Eye (tissue), 1 donor: Measurements from ENCODE around the gene CA10.

Experiments used
- DNase-seq: peaks from one replicate; pipeline ENCODE4 v3.0.0-alpha.2; 2015

Gene CA10

GRCh38 chr17:51710634-51710979 lies 447.9 kb downstream of the CA10 start:
- no peak for DNase-seq

GRCh38 chr17:51709694-51710633 lies 448.6 kb downstream of the CA10 start:
- DNase-seq: no peak

- no peak for DNase-seq
Measured at GRCh38 chr17:51707216-51707615, 451.3 kb downstream of the CA10 start.

DNA sequence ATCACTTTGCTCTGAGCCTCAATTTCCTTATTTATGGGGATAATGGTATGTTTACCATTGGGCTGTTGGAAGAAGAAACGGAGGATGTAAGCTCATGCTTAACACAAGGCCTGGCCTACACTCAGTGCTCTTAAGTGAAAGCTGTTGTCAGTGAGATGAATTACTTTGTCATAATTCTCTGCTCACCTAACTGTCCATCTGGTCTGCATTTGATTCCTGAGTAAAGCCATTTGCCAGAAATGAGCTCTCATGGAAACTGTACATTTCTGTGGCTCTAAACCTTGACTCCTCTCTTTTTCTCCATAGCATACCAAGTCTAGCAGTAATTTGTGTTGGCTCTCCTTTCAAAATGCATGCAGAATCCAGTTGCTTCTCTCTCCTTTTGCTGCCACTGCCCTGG lies 452.4 kb downstream of the CA10 start:
- peak; percentile 42 for DNase-seq

GRCh38 chr17:51703361-51704341 lies 454.9 kb downstream of the CA10 start:
- DNase-seq: peak; percentile 52

- no peak for DNase-seq
Measured at GRCh38 chr17:51702963-51703360, 455.6 kb downstream of the CA10 start.

GRCh38 chr17:51701501-51701900 lies 457.0 kb downstream of the CA10 start:
- no peak for DNase-seq

- DNase-seq: no peak
Measured at GRCh38 chr17:51700011-51700760, 458.3 kb downstream of the CA10 start.

- DNase-seq: no peak
Measured at GRCh38 chr17:51699303-51699702, 459.2 kb downstream of the CA10 start.

DNA sequence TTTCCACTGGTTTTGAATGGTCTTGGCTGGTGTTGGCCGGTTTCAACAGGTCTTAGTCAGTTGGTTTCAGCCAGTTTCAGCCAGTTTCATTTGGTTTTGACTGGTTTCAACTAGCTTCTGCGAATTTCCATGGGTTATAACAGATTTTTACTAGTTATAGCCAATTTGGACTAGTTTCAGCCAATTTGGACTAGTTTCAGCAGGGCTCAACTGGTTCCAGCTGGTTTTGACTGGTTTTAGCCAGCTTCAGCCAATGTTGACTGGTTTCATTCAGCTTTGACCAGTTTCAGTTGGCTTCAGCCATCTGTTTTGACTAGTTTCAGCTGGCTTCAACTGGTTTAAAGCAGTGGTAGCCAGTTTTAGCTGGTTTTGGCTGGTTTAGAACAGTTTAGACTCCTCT lies 465.6 kb downstream of the CA10 start:
- DNase-seq: no peak

- DNase-seq: no peak
Measured at GRCh38 chr17:51687887-51688286, 470.6 kb downstream of the CA10 start.

GRCh38 chr17:51685287-51685909 lies 473.1 kb downstream of the CA10 start:
- no peak for DNase-seq

- DNase-seq: no peak
Measured at GRCh38 chr17:51684214-51684613, 474.3 kb downstream of the CA10 start.

DNA sequence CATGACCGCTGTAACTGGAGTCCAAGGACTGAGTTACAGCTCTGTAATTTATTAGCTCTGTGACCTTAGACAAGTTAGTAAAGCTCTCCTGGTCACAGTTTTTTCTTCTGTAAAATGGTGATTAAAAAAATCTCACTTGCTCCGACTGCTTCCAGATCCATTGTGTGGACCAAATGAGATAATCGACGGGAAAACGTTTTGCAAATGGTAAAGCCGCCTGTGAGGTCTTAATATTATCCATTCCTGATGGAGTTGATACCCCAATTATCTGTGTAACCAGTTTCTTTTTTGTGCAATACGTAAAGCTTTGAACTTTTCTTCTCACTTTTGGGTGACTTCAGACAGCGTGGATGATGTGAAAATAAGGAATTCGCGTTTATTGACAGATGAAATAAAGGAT lies 475.2 kb downstream of the CA10 start:
- no peak for DNase-seq

GRCh38 chr17:51682115-51682514 lies 476.4 kb downstream of the CA10 start:
- DNase-seq: no peak

DNA sequence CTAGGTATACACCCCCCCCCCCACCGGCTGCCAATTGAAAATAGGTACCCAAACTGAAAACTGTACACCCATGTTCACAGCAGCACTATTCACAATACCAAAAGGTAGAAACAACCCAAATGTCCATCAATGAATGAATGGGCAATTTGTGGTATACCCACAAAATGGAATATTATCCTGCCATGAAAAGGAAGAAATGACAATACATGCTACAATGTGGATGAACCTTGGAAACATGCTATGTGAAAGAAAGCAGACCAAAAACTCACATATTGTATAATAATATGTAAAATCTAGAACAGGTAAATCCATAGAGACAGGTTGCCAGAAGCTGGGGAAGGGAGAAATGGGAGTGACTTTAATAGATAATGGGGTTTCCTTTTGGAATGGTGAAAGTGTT lies 480.6 kb downstream of the CA10 start:
- no peak for DNase-seq

DNA sequence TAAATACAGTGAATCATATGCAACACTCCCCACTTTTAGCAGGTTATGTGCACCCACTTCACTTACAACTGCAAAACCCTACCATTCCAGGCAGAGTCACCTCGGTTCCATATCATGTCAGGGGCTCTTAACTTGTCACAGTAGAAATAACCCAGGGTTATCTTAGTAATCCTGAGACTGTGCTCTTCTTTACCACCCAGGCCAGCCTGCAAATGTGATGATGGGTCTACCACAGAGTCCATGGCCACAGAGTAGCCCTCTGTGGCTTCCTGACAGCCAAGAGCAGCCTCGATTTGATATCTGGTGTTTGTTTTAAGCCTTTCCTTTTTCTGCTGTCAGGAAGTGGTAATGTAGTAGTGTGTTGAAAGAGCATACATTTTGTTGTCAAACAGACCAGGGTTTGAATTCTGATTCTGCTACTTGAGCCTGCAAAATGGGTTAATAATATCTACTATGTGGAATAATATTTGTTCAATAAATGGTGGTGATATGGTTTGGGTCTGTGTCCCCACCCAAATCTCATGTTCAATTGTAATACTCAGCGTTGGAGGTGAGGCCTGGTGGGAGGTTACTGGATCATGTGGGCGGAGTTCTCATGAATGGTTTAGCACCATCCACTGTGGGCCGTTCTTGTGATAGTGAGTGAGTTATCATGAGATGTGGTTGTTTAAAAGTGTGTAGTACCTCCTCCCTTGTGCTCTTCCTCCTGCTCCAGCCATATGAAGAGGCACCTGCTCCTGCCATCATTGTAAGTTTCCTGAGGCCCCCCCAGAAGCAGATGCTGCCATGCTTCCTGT lies 481.6 kb downstream of the CA10 start:
- DNase-seq: no peak

- no peak for DNase-seq
Measured at GRCh38 chr17:51674579-51675255, 483.8 kb downstream of the CA10 start.

GRCh38 chr17:51673070-51673469 lies 485.4 kb downstream of the CA10 start:
- DNase-seq: no peak

DNA sequence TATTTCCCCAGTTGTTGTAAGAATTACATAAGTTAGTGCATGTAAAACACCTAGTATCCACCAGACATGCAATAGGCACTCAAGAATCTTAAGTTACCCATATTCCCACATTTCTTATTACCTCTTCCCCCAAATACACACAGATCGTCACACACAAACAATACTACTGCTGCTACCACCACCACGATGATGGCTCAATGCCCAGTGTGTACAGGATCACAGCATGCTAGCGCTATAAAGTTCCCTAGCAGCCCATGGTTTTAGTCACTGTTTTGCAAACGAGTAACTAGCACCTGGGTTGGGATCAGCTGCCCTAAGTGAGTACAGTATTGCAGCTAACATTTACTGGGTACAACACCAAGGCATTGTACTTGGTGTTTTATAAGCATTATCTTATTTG lies 486.4 kb downstream of the CA10 start:
- DNase-seq: no peak

GRCh38 chr17:51670899-51671298 lies 487.6 kb downstream of the CA10 start:
- no peak for DNase-seq
